Ishikawa (cell line): ENCODE data around the gene ADGRL3.

Source experiments
- CREB1 ChIP-seq: IDR thresholded peaks from 2 replicates; pipeline ENCODE4 v1.6.1; 2012; ENCODE audit warnings: low read depth
- EP300 ChIP-seq: IDR thresholded peaks from 2 replicates; pipeline ENCODE4 v1.6.1; 2012; ENCODE audit warnings: borderline replicate concordance
- FOXM1 ChIP-seq: IDR thresholded peaks from 2 replicates; pipeline ENCODE4 v1.6.1; 2012; ENCODE audit warnings: low read depth, borderline replicate concordance
- TAF1 ChIP-seq: IDR thresholded peaks from 2 replicates; pipeline ENCODE4 v1.6.1; 2012; ENCODE audit warnings: low read depth, mild to moderate bottlenecking
- TCF12 ChIP-seq: IDR thresholded peaks from 2 replicates; pipeline ENCODE4 v1.6.1; 2012; ENCODE audit warnings: low read depth
- YY1 ChIP-seq: IDR thresholded peaks from 2 replicates; pipeline ENCODE4 v1.6.1; 2012; ENCODE audit warnings: low read depth
- TF ChIP-seq, protein P1 (sequence below): IDR thresholded peaks from 2 replicates; pipeline ENCODE4 v1.6.1; 2012
- TF ChIP-seq, protein P2 (sequence below): IDR thresholded peaks from 2 replicates; pipeline ENCODE4 v1.6.1; 2012; ENCODE audit warnings: low read depth, mild to moderate bottlenecking

DNA sequence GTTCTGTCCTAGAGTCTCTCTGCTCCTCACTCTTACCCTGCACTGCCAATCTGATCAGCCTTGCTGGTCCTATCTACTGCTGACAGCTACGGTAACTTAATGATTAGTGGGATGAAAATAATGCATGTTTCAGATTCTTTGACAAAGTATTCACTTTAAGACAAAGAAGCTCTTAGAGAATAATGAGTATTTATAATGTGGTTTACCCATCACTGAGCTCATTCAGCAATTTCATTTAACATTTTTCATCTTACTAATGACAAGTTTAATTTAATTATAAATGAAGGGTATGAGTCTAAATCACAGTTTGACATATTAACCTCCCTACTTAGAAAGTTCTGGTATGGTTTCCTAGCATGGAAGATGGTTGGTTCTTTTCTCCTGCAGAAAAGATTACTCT is 428.2 kb downstream of the ADGRL3 start:
- TF ChIP-seq FOXM1 (no peak), CREB1 (no peak), YY1 (no peak), TCF12 (no peak), TAF1 (no peak), EP300 (no peak)
- TF ChIP-seq, protein P1, sequence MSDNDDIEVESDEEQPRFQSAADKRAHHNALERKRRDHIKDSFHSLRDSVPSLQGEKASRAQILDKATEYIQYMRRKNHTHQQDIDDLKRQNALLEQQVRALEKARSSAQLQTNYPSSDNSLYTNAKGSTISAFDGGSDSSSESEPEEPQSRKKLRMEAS = no peak
- TF ChIP-seq, protein P2, sequence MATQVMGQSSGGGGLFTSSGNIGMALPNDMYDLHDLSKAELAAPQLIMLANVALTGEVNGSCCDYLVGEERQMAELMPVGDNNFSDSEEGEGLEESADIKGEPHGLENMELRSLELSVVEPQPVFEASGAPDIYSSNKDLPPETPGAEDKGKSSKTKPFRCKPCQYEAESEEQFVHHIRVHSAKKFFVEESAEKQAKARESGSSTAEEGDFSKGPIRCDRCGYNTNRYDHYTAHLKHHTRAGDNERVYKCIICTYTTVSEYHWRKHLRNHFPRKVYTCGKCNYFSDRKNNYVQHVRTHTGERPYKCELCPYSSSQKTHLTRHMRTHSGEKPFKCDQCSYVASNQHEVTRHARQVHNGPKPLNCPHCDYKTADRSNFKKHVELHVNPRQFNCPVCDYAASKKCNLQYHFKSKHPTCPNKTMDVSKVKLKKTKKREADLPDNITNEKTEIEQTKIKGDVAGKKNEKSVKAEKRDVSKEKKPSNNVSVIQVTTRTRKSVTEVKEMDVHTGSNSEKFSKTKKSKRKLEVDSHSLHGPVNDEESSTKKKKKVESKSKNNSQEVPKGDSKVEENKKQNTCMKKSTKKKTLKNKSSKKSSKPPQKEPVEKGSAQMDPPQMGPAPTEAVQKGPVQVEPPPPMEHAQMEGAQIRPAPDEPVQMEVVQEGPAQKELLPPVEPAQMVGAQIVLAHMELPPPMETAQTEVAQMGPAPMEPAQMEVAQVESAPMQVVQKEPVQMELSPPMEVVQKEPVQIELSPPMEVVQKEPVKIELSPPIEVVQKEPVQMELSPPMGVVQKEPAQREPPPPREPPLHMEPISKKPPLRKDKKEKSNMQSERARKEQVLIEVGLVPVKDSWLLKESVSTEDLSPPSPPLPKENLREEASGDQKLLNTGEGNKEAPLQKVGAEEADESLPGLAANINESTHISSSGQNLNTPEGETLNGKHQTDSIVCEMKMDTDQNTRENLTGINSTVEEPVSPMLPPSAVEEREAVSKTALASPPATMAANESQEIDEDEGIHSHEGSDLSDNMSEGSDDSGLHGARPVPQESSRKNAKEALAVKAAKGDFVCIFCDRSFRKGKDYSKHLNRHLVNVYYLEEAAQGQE = no peak
